Mesenchymal stem cell (in vitro differentiated cells and primary cell): ENCODE results near the gene EPS8L2.
A peak's percentile ranks its signal among the peaks of the same experiment; 100 is the strongest.

Experiments used
- DNase-seq: peaks from one replicate; pipeline ENCODE4 v3.0.0-alpha.2; 2013
- H2AFZ ChIP-seq: one replicate; pipeline ENCODE4 v1.6.1; 2013; ENCODE audit warnings: low read depth, mild to moderate bottlenecking, control low read depth, inconsistent platforms, low read length, moderate library complexity
- H2AK5ac ChIP-seq: 2 replicates; pipeline ENCODE4 v1.6.1; 2013; ENCODE audit warnings: low read length, moderate library complexity, mild to moderate bottlenecking, inconsistent platforms; ENCODE audit not compliant: severe bottlenecking
- H2BK120ac ChIP-seq: one replicate; pipeline ENCODE4 v1.6.1; 2013; ENCODE audit warnings: low read depth, mild to moderate bottlenecking, inconsistent platforms, low read length, moderate library complexity
- H2BK12ac ChIP-seq, 2 experiments: one replicate each; pipeline ENCODE4 v1.6.1; 2013; ENCODE audit warnings: inconsistent platforms in 2 of 2, low read length in 2 of 2, mild to moderate bottlenecking in 2 of 2, moderate library complexity in 2 of 2, control low read depth in 1 of 2
- H2BK15ac ChIP-seq: one replicate; pipeline ENCODE4 v1.6.1; 2013; ENCODE audit warnings: mild to moderate bottlenecking, low read depth, inconsistent platforms; ENCODE audit not compliant: poor library complexity, severe bottlenecking
- H2BK5ac ChIP-seq: 2 replicates; pipeline ENCODE4 v1.6.1; 2013; ENCODE audit warnings: low read depth, mild to moderate bottlenecking, low read length, control low read depth, inconsistent platforms; ENCODE audit not compliant: poor library complexity, severe bottlenecking
- H3K14ac ChIP-seq, 2 experiments: one replicate each; pipeline ENCODE4 v1.6.1; 2013; ENCODE audit warnings: inconsistent platforms in 2 of 2, low read length in 2 of 2, control low read depth in 1 of 2, mild to moderate bottlenecking in 1 of 2, moderate library complexity in 1 of 2
- H3K18ac ChIP-seq, 2 experiments: one replicate each; pipeline ENCODE4 v1.6.1; 2013; ENCODE audit warnings: inconsistent platforms in 2 of 2, low read length in 2 of 2, control low read depth in 1 of 2, low read depth in 1 of 2, mild to moderate bottlenecking in 1 of 2
- H3K23ac ChIP-seq, 2 experiments: one replicate each; pipeline ENCODE4 v1.6.1; 2013; ENCODE audit warnings: inconsistent platforms in 2 of 2, low read length in 2 of 2, mild to moderate bottlenecking in 2 of 2, moderate library complexity in 2 of 2, control low read depth in 1 of 2
- H3K27ac ChIP-seq: 2 replicates; pipeline ENCODE4 v1.5.1; 2013; ENCODE audit warnings: mild to moderate bottlenecking, moderate library complexity, low read length, control low read depth, inconsistent platforms; ENCODE audit not compliant: poor library complexity, severe bottlenecking
- H3K27me3 ChIP-seq, 2 experiments: 2 replicates each; pipeline versions ENCODE4 v1.6.1 to v1.7.0; 2013; ENCODE audit warnings: low read length in 2 of 2, mild to moderate bottlenecking in 2 of 2, moderate library complexity in 2 of 2, control low read depth in 1 of 2, inconsistent platforms in 1 of 2; ENCODE audit not compliant: control insufficient read depth in 1 of 2, insufficient read depth in 1 of 2
- H3K36me3 ChIP-seq, 2 experiments: 2 replicates each; pipeline versions ENCODE4 v1.6.1 to v1.7.0; 2013; ENCODE audit warnings: low read length in 2 of 2, control low read depth in 1 of 2, inconsistent platforms in 1 of 2, low read depth in 1 of 2, mild to moderate bottlenecking in 1 of 2; ENCODE audit not compliant: insufficient read depth in 2 of 2, control insufficient read depth in 1 of 2
- H3K4ac ChIP-seq, 2 experiments: one replicate each; pipeline ENCODE4 v1.6.1; 2013; ENCODE audit warnings: inconsistent platforms in 2 of 2, low read length in 2 of 2, mild to moderate bottlenecking in 2 of 2, moderate library complexity in 2 of 2, control low read depth in 1 of 2, low read depth in 1 of 2
- H3K4me1 ChIP-seq: 2 replicates; pipeline ENCODE4 v1.6.1; 2013; ENCODE audit warnings: low read depth, low read length, control low read depth; ENCODE audit not compliant: control insufficient read depth, insufficient read depth
- H3K4me2 ChIP-seq: 2 replicates; pipeline ENCODE4 v1.6.1; 2013; ENCODE audit warnings: low read length, mild to moderate bottlenecking, inconsistent platforms; ENCODE audit not compliant: poor library complexity, severe bottlenecking
- H3K4me3 ChIP-seq, 2 experiments: 2 replicates each; pipeline versions ENCODE4 v1.5.1 to v1.7.0; 2013; ENCODE audit warnings: low read length in 2 of 2, mild to moderate bottlenecking in 2 of 2, control low read depth in 1 of 2, low read depth in 1 of 2; ENCODE audit not compliant: insufficient read depth in 1 of 2
- H3K79me1 ChIP-seq: replicated peaks from 2 replicates; pipeline ENCODE4 v1.6.1; 2013; ENCODE audit warnings: mild to moderate bottlenecking, control low read depth, low read length, inconsistent platforms; ENCODE audit not compliant: poor library complexity, severe bottlenecking
- H3K9ac ChIP-seq: 2 replicates; pipeline ENCODE4 v1.7.0; 2013; ENCODE audit warnings: mild to moderate bottlenecking, low read length, moderate library complexity
- H3K9me3 ChIP-seq: 2 replicates; pipeline ENCODE4 v1.7.0; 2013; ENCODE audit warnings: mild to moderate bottlenecking, low read length; ENCODE audit not compliant: control insufficient read depth
- H4K8ac ChIP-seq: one replicate; pipeline ENCODE4 v1.6.1; 2013; ENCODE audit warnings: inconsistent platforms, mild to moderate bottlenecking, low read length, moderate library complexity
- H4K91ac ChIP-seq: one replicate; pipeline ENCODE4 v1.6.1; 2013; ENCODE audit warnings: mild to moderate bottlenecking, low read length, inconsistent platforms
- WGBS: methylation state at CpG from one replicate; pipeline ENCODE4 v1.1.7; 2013; ENCODE audit warnings: mixed read lengths; 5-methylcytosine and 5-hydroxymethylcytosine counted together

Gene EPS8L2

DNA sequence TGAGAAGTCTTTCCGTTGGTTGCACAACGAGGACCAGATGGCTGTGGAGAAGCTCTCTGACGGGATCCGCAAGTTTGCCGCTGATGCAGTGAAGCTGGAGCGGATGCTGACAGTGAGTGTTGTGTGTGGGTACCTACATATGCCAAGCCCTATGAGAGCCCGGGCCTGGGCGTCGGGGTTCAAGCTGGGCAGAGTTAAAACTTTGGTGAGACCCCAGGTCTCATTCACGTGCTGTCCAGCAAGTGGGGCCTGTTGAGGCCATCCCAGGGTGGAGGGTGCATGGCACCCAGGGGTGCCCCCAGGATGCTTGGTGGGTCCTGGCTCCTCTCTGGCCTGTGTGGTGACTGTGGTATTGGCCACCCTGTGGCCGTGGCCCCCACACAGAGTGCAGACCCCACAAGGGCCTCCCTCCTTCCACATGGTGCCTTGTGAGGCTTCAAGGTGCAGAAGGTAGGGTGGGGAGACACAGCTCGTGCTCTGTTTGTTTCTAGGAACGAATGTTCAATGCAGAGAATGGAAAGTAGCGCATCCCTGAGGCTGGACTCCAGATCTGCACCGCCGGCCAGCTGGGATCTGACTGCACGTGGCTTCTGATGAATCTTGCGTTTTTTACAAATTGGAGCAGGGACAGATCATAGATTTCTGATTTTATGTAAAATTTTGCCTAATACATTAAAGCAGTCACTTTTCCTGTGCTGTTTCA is 58.4 kb downstream of the EPS8L2 start:
- Histone ChIP-seq H4K8ac (no peak overlapping the region), H2BK12ac (no peak overlapping the region), H3K4me3 (no peak overlapping the region), H2BK15ac (no peak overlapping the region), H4K91ac (no peak overlapping the region), H2BK120ac (no peak overlapping the region), H3K18ac (no peak overlapping the region), H2BK5ac (no peak overlapping the region), H2AFZ (no peak overlapping the region), H3K36me3 (peaks cover 73 to 75% of the 10 kb centered on the region in 2 experiments), H3K4me2 (no peak overlapping the region), H3K4me1 (peaks cover 33% of the 10 kb centered on the region), H3K27ac (no peak overlapping the region), H3K23ac (no peak overlapping the region), H3K79me1 (peaks cover 18% of the 10 kb centered on the region), H2AK5ac (no peak overlapping the region), H3K14ac (no peak overlapping the region), H3K9me3 (no peaks in the 10 kb centered on the region), H3K9ac (no peak overlapping the region), H3K4ac (no peak overlapping the region), H3K27me3 (no peaks in the 10 kb centered on the region)
- WGBS: 96% methylated on average over 17 of the region's 18 CpGs
- DNase-seq: no peak

DNA sequence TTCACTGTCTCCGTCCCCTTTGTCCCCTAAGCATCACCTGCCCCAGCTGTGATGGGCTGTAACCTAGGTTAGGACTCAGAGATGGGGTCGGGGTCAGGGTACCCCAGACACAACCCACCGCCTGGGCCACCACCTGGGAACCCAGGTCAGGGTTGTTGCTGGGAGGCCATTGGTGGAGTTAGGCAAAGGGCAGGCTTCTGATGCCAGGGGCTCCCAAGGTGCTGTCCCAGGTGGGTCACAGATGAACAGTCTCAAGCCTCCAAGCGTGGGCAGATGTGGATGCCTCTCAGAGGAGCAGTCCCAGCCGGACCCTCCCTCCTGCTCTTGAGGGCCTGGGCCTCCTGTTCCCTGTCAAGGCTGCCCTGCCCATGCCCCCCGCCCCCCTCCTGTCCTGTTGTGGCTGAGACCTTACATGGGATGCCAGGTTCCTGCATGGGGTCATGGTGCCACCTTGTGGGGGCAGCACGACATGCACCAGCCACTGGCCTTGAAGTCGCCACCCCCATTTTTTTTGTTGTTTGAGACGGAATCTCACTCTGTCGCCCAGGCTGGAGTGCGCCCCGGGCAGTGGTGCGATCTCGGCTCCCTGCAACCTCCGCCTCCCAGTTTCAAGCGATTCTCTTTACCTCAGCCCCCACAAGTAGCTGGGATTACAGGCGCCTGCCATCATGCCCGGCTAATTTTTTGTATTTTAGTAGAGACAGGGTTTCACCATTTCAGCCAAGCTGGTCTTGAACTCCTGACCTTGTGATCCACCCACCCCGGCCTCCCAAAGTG is 59.2 kb downstream of the EPS8L2 start:
- Histone ChIP-seq H2BK12ac (no peak overlapping the region), H4K8ac (no peak overlapping the region), H3K79me1 (peaks cover 20% of the 10 kb centered on the region), H2BK5ac (no peak overlapping the region), H4K91ac (no peak overlapping the region), H2BK120ac (no peak overlapping the region), H3K27me3 (no peaks in the 10 kb centered on the region), H3K18ac (no peak overlapping the region), H3K9me3 (no peaks in the 10 kb centered on the region), H3K4ac (no peak overlapping the region), H3K4me1 (peaks cover 33% of the 10 kb centered on the region), H2AK5ac (no peak overlapping the region), H3K4me3 (no peak overlapping the region), H3K36me3 (peaks cover 73 to 75% of the 10 kb centered on the region in 2 experiments), H3K4me2 (no peak overlapping the region), H3K27ac (peak overlapping the region; percentile 6), H3K9ac (no peak overlapping the region), H2AFZ (no peak overlapping the region), H2BK15ac (no peak overlapping the region), H3K14ac (no peak overlapping the region), H3K23ac (no peak overlapping the region)
- 88% methylated on average over 18 of the region's 19 CpGs for WGBS
- DNase-seq: peak; percentile 50

DNA sequence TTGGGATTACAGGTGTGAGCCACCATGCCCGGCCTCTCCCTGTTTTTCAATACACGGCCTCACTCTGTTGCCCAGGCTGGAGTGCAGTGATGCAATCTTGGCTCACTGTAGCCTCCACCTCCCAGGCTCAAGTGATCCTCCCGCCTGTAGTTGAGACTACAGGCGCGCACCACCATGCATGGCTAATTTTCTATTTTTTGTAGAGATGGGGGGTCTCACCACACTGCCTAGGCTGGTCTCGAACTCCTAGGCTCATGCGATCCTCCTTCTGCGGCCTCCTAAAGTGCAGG is 59.7 kb downstream of the EPS8L2 start:
- Histone ChIP-seq H3K4me2 (no peak overlapping the region), H3K9ac (no peak overlapping the region), H2BK5ac (no peak overlapping the region), H3K27me3 (no peaks in the 10 kb centered on the region), H2BK15ac (no peak overlapping the region), H3K79me1 (peaks cover 24% of the 10 kb centered on the region), H2AK5ac (no peak overlapping the region), H3K27ac (peak overlapping the region; percentile 36), H3K23ac (no peak overlapping the region), H3K9me3 (no peaks in the 10 kb centered on the region), H3K18ac (no peak overlapping the region), H2BK12ac (no peak overlapping the region), H4K91ac (no peak overlapping the region), H4K8ac (no peak overlapping the region), H3K36me3 (peaks cover 75 to 76% of the 10 kb centered on the region in 2 experiments), H3K4me1 (peaks cover 33% of the 10 kb centered on the region), H3K4ac (no peak overlapping the region), H2BK120ac (no peak overlapping the region), H3K4me3 (no peak overlapping the region), H2AFZ (no peak overlapping the region), H3K14ac (no peak overlapping the region)
- 98% methylated on average over 8 of the region's 8 CpGs for WGBS
- no peak for DNase-seq

DNA sequence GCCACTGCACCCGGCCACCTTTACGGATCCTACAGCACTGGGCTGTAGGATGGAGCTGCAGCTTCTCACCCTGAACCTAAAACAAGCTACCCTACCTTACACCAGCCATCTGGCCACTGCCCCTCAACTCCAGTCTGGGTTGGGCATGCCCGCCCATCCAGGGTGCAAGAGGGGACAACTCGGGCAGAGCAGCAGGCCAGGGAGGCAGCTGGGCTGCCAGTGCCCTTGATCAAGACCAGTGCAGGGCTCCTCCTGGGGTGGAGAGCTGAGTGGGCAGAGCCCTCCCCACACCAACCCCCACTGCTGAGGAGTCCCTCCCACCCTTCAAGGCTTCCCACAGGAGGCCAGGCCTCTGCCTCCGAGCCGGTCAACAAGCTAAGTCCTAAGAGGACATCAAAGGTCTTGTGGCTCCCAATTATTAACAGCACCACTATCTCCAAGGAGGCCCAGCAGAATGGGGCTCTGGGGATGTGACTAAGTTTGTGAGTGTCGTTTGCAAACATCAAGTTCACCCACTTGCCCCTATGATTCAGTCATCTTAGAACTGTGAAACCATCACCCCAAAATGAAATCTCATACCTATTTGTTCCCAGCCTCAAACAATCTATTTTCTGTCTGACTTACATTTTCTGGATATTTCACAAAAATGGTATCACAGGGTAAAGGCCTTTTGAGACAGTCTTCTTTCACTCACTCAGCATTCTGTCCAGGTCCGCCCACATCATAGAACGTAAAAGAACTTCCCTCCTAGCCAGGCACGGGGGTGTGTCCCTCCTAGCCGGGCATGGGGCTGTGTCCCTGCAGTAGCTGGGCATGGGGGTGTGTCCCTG is 60.3 kb downstream of the EPS8L2 start:
- H4K91ac ChIP-seq: no peak overlapping the region
- H3K4me1 ChIP-seq: peaks cover 33% of the 10 kb centered on the region

More for the DNA sequence above, 60.3 kb downstream of the EPS8L2 start:
- Histone ChIP-seq H3K27ac (peak overlapping the region; percentile 36), H3K79me1 (peaks cover 29% of the 10 kb centered on the region), H3K18ac (no peak overlapping the region), H3K4me3 (no peak overlapping the region), H2AFZ (no peak overlapping the region), H3K4me2 (no peak overlapping the region), H3K9me3 (no peaks in the 10 kb centered on the region), H3K4ac (no peak overlapping the region), H3K23ac (no peak overlapping the region), H2BK120ac (no peak overlapping the region), H3K9ac (peak overlapping the region; percentile 51), H2AK5ac (peak overlapping the region; percentile 66), H3K36me3 (peaks cover 74 to 76% of the 10 kb centered on the region in 2 experiments), H2BK15ac (no peak overlapping the region), H2BK5ac (no peak overlapping the region), H3K14ac (no peak overlapping the region), H2BK12ac (peak overlapping the region in 1 of 2 experiments; percentile 15), H4K8ac (peak overlapping the region; percentile 33), H3K27me3 (no peaks in the 10 kb centered on the region)
- no peak for DNase-seq
- 90% methylated on average over 9 of the region's 11 CpGs for WGBS
